Measurements from ENCODE around the gene DAGLA. TPM values are rescaled to one million over a fixed set of nuclear protein-coding genes. Genes with fewer than 3 reads are reported as not detected.

The DAGLA gene
- total RNA-seq, 4 donors from 2014 or later = 1.1 to 5.4 (median 3.0) TPM

GRCh38 chr11:61717286-61718033 lies 37.3 kb downstream of the DAGLA start:
- Histone ChIP-seq H3K4me1 (peaks cover 0 to 29% (median 8%) of the 10 kb centered on the region in 4 donors), H3K27me3 (no peaks in the 10 kb centered on the region), H3K4me3 (no peak overlapping the region), H3K27ac (peak overlapping the region in 1 of 4 donors; percentile 69), H3K36me3 (peaks cover 0 to 16% (median 0%) of the 10 kb centered on the region in 3 donors), H3K9me3 (no peaks in the 10 kb centered on the region)
- TF ChIP-seq CTCF (IDR thresholded peaks at IDR 0.05) (no peak), POLR2A (IDR thresholded peaks at IDR 0.05) (no peak), EP300 (IDR thresholded peaks at IDR 0.05) (no peak)
- no peak for DNase-seq (ENCODE audit: low spot score in 2 of 2)
- WGBS, 2 donors = 67 to 75% methylated on average over 14 to 19 of the region's 19 CpGs

GRCh38 chr11:61718046-61718531 lies 37.9 kb downstream of the DAGLA start:
- peaks cover 0 to 29% (median 8%) of the 10 kb centered on the region in 4 donors for H3K4me1 ChIP-seq
- TF ChIP-seq EP300 (IDR thresholded peaks at IDR 0.05) = no peak
- TF ChIP-seq CTCF (IDR thresholded peaks at IDR 0.05) = no peak
- no peak for TF ChIP-seq POLR2A (IDR thresholded peaks at IDR 0.05)
- peak overlapping the region; percentile 32 to 69 (median 57) for H3K27ac ChIP-seq
- no peaks in the 10 kb centered on the region for H3K27me3 ChIP-seq
- WGBS, 2 donors = 9 to 21% methylated on average over 9 of the region's 9 CpGs
- DNase-seq (ENCODE audit: low spot score in 2 of 2) = no peak
- peak overlapping the region; percentile 29 to 52 (median 32) for H3K4me3 ChIP-seq
- no peaks in the 10 kb centered on the region for H3K9me3 ChIP-seq
- peaks cover 0 to 22% (median 0%) of the 10 kb centered on the region in 3 donors for H3K36me3 ChIP-seq

GRCh38 chr11:61718621-61719302 lies 38.6 kb downstream of the DAGLA start:
- H3K27ac ChIP-seq = peak overlapping the region; percentile 32 to 69 (median 57)
- no peaks in the 10 kb centered on the region for H3K27me3 ChIP-seq
- H3K4me1 ChIP-seq = peaks cover 0 to 29% (median 8%) of the 10 kb centered on the region in 4 donors
- no peak for DNase-seq (ENCODE audit: low spot score in 2 of 2)
- 9 to 19% methylated on average over 15 to 21 of the region's 21 CpGs for WGBS, 2 donors
- H3K4me3 ChIP-seq = peak overlapping the region; percentile 29 to 52 (median 32)
- H3K36me3 ChIP-seq = peaks cover 0 to 29% (median 0%) of the 10 kb centered on the region in 3 donors
- H3K9me3 ChIP-seq = no peaks in the 10 kb centered on the region
- TF ChIP-seq EP300 (IDR thresholded peaks at IDR 0.05) (peak in 1 of 2 donors; percentile 32), POLR2A (IDR thresholded peaks at IDR 0.05) (no peak)

GRCh38 chr11:61719978-61720377 lies 39.8 kb downstream of the DAGLA start:
- peaks cover 0 to 35% (median 8%) of the 10 kb centered on the region in 4 donors for H3K4me1 ChIP-seq
- TF ChIP-seq EP300 (IDR thresholded peaks at IDR 0.05) = no peak
- TF ChIP-seq POLR2A (IDR thresholded peaks at IDR 0.05) = no peak
- TF ChIP-seq CTCF (IDR thresholded peaks at IDR 0.05) = no peak
- H3K36me3 ChIP-seq = peaks cover 0 to 41% (median 0%) of the 10 kb centered on the region in 3 donors
- no peaks in the 10 kb centered on the region for H3K9me3 ChIP-seq
- H3K27ac ChIP-seq = no peak overlapping the region
- H3K27me3 ChIP-seq = no peaks in the 10 kb centered on the region
- H3K4me3 ChIP-seq = no peak overlapping the region
- 84 to 85% methylated on average over 10 to 12 of the region's 12 CpGs for WGBS, 2 donors
- no peak for DNase-seq (ENCODE audit: low spot score in 2 of 2)

DNA sequence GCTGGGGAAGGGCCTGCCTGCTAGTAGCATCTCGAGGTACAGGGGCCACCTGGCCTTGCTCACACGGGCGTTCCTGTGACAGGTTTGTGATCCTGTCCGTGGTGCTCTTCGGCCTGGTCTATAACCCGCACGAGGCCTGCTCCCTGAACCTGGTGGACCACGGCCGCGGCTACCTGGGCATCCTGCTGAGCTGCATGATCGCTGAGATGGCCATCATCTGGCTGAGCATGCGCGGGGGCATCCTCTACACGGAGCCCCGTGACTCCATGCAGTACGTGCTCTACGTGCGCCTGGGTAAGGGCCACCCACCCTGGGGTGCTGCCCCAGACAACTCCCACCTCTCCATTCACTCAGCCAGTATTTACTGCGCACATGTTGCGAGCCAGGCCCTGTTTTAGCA lies 40.4 kb downstream of the DAGLA start:
- Histone ChIP-seq H3K36me3 (peaks cover 0 to 47% (median 0%) of the 10 kb centered on the region in 3 donors), H3K4me3 (no peak overlapping the region), H3K27me3 (no peaks in the 10 kb centered on the region), H3K9me3 (no peaks in the 10 kb centered on the region), H3K27ac (no peak overlapping the region), H3K4me1 (peaks cover 0 to 35% (median 8%) of the 10 kb centered on the region in 4 donors)
- TF ChIP-seq CTCF (IDR thresholded peaks at IDR 0.05) = no peak
- TF ChIP-seq POLR2A (IDR thresholded peaks at IDR 0.05) = no peak
- no peak for TF ChIP-seq EP300 (IDR thresholded peaks at IDR 0.05)
- WGBS, 2 donors = 95 to 96% methylated on average over 9 to 17 of the region's 20 CpGs
- no peak for DNase-seq (ENCODE audit: low spot score in 2 of 2)

All from tibial nerve (tissue), 4 donors.